SHP77 (cell line): ENCODE results near the gene FITM2.
"Not testable (repeated sequence)": the region's sequence is repeated elsewhere in the genome, so short reads cannot be mapped to it uniquely, and the experiment has no call there.

Experiments
- DNase-seq, 2 experiments: peaks; one replicate each; lab custom pipeline; 2025; lab: John Stamatoyannopoulos, UW

The FITM2 gene

GRCh38 chr20:44331201-44331600, 20.2 kb upstream of the FITM2 start:
- DNase-seq = no peak

- DNase-seq = no peak
Measured at GRCh38 chr20:44328428-44328827, 17.4 kb upstream of the FITM2 start.

DNA sequence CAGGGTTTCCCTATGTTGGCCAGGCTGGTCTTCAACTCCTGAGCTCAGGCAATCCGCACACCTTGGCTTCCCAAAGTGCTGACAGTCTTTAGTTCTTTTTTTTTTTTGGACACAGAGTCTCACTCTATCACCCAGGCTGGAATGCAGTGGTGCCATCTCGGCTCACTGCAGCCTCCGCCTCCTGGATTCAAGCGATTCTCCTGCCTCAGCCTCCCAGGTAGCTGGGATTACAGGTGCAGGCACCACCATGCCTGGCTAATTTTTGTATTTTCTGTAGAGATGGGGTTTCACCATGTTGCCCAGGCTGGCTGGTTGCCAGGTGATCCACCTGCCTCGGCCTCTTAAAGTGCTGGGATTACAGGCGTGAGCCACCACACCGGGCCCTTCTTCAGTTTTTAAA, 16.7 kb upstream of the FITM2 start:
- DNase-seq = not testable (repeated sequence)

GRCh38 chr20:44326391-44327159, 15.6 kb upstream of the FITM2 start:
- no peak for DNase-seq

GRCh38 chr20:44324343-44324742, 13.3 kb upstream of the FITM2 start:
- DNase-seq = no peak

DNA sequence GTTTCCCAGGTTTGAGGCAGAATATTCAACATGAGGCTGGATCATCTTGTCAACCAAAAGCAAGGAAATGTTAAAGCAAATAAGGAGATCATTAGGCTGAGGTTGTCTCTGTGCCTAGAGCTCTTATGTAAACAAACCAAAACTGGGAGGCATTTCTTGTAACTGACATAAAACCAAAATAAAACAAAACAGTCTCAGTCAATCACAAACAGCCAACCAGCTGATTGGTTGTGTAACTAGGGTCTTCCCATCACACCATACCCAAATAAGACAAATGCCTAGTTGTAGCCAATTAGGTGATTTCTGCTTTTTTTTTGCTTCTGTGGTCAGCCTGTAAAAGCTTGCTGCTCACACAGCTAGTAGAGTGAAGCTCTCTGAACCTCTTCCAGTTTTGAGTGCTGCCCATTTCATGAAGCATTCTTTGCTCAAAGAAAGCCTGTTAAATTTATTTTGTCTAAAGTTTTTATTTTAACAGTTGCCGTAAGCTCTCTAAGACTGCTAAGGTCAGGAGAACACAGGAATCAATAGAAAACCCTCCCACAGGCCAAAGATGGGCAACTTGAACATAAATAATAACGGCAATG, 8.9 kb upstream of the FITM2 start:
- no peak for DNase-seq

GRCh38 chr20:44314870-44315269, 3.9 kb upstream of the FITM2 start:
- no peak for DNase-seq

DNA sequence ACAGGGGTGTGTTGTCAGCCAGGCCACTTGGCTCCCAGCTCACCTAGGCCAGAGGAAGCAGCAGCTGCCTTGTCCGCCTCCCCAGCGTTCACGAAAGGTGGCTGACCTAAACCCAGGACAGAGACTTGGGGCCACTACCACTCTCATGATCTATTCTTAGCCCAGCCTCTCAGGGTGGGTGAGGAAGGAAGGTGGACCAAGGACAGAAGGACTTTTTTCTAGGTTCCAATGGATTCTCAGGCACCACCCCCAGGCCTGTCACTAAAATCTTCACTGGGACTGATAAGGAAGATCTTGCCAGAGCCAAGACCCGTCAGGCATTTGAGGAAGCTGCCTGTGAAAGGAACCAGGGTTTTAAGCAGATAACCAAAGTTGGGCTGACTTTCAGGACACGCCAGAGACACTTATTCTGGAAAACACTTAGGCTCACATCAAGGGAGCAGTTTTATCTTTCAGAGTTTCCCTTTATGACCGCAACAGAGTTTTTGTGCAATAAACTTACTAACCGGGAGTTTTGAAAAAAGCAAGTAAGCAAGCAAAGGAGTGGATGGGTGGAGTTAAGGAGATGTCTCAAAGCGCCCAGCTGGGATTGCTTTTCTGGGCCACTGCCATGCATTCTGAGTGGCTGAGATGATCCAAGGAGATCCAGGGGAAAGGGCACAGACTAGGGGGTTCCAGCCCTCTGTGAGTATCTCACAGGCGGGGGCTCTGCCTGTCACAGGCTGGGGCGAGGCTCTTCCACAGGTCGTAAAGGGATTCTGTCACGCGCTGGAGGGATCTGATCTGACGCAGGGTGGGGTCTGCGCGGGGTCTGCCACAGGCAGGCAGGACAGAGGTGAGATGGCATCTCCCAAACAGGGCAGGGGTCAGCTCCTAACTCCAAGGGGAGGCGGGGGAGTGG, 989 bp downstream of the FITM2 start:
- no peak for DNase-seq

DNA sequence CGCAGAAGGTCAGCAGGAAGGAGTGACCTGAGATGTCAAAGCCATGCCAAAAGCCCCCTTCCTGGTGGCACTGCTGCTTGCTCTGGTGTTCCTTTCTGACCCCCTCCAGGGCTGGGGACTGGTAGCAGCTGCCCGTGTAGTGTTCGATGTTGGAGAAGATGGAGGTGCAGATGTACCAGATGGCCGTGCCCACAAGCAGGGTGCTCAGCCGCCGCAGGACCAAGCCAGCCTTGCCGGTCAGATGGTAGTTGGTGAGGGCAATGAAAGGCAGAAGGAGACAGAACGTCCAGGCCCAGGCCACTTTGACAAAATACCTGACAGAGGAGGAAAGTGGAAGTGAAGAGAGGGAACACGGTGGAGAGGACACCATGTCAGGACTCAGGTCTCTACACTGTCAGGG, 4.1 kb downstream of the FITM2 start:
- no peak for DNase-seq

GRCh38 chr20:44304383-44304782, 6.6 kb downstream of the FITM2 start:
- no peak for DNase-seq

DNA sequence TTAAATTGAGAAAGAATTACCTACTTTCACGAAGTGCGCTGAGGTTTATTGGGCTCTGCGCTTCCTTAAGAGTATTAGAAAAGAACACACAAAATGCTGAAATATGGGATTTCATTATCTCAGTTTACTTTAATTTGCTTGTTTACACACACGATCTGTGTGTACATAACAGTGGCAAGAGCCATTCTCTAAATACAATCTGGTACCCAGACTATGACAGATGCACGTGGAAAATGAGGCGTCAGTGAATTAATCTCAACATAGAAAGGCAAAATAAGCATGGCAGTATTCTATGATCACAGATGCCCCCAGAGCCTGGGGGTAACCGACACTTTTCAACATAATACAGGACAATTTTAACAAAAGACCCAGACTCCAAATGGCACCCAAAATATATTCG, 8.3 kb downstream of the FITM2 start:
- DNase-seq = no peak

DNA sequence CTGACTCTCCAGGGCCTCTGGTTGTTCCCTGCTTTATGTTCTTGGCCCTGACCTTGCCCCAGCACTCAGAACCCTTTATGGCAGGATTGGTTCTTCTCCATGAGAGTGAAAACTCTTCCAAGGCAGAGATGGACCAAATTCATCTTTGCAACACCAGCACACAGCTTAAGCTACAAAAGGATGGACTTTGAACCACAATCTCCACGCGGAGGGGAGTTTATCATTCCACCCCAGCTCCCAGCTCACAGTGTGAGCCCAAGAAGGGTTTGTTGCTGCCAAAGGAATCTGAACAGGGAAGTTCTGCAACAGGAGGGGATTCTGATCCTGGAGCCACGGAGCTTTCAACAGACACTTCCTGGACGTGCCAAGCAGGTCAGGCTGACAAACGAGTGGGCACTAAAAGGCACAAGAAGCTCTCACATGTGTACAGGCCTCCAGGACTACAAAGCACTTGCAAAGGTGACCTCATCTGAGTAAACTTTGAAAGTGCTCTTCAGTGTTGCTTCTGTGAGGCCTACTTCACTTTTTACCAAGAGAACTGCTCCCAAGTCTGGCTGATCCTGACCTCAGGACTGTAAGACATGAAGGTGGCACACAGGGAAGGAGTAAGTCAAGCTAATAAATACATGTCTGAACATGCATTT, 8.9 kb downstream of the FITM2 start:
- peak in 1 of 2 experiments; percentile 20 for DNase-seq

DNA sequence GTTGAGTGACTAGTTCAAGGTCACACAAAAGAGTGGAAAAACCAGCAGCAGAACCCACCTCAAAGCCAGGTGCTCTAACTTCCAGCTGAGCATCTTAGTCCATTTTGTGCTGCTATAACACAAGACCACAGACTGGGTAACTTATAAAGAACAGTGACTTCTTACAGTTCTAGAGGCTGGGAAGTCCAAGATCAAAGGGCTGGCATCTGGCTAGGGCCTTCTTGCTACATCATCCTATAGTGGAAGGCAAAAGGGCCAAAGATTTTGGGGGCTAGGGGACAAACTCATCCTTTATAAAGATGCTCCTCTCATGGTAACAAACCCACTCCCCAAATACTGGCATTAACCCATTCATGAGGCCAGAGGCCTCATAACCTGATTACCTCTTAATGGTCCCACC, 9.7 kb downstream of the FITM2 start:
- DNase-seq = no peak

DNA sequence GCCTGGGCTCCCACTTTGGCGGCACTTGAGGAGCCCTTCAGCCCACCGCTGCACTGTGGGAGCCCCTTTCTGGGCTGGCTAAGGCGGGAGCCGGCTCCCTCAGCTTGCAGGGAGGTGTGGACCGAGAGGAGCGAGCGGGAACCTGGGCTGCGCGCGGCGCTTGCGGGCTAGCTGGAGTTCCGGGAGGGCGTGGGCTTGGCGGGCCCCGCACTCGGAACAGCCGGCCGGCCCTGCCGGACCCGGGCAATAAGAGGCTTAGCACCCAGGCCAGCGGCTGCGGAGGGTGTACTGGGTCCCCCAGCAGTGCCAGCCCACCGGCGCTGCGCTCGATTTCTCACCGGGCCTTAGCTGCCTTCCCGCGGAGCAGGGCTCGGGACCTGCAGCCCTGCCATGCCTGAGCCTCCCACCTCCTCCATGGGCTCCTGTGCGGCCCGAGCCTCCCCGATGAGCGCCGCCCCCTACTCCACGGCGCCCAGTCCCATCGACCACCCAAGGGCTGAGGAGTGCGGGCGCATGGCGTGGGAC, 11.9 kb downstream of the FITM2 start:
- DNase-seq = not testable (repeated sequence)

GRCh38 chr20:44297721-44298120, 13.3 kb downstream of the FITM2 start:
- no peak for DNase-seq

DNA sequence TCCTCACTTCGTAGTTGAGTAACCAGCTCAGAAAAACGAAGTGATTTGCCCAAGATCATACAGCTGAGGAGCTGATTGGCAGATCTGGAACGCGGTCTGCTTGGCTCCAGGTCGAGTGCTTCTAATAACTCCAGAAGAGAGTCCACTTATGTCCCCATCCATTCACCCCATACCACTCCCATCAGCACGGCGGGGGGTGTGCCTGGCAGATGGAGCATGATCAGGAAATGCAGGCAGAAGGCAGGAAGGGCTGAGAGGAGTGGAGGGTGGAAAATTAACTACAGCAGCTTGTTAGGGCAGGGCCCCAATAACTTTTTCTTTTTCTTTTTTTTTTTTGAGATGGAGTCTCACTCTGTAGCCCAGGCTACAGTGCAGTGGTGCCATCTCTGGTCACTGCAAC, 15.0 kb downstream of the FITM2 start:
- DNase-seq = no peak

- DNase-seq = no peak
Measured at GRCh38 chr20:44291754-44292153, 19.2 kb downstream of the FITM2 start.

GRCh38 chr20:44288252-44288651, 22.8 kb downstream of the FITM2 start:
- DNase-seq = no peak

GRCh38 chr20:44287272-44288097, 23.5 kb downstream of the FITM2 start:
- DNase-seq = no peak

DNA sequence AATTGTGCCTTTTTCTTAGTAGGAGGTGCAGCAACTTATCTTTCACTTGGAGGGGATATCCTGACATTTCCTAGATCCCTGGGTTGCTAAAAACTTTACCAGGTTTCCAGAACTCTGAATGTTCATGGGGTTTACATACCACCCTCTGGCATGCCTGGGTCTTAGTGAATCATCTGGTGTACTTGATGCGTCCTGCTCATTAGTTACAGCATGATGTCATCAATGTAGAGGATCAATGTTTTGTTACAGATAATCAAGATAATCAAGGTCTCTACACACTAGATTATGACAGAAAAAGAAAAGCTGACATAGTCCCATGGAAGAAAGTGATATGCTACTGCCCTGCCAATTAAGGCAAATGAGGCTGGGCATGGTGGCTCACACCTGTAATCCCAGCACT, 27.0 kb downstream of the FITM2 start:
- DNase-seq = no peak

GRCh38 chr20:44282192-44282591, 28.8 kb downstream of the FITM2 start:
- no peak for DNase-seq
